H9 (cell line): ENCODE data around the gene RIMBP3C. TPM values are rescaled to one million over a fixed set of nuclear protein-coding genes. Genes with fewer than 3 reads are reported as not detected.
"Not testable (repeated sequence)": the region's sequence is repeated elsewhere in the genome, so short reads cannot be mapped to it uniquely, and the experiment has no call there.

Experiments used
- DNase-seq: peaks from one replicate; pipeline ENCODE4 v3.0.0-alpha.2; 2017
- H2AFZ ChIP-seq: one replicate; pipeline ENCODE4 v1.6.1; 2013; ENCODE audit warnings: mild to moderate bottlenecking, low read length, control low read depth, moderate library complexity
- H2AK5ac ChIP-seq: 2 replicates; pipeline ENCODE4 v1.6.1; 2013; ENCODE audit warnings: low read length, control low read depth, mixed read lengths; ENCODE audit not compliant: insufficient read length
- H2BK120ac ChIP-seq: one replicate; pipeline ENCODE4 v1.6.1; 2013; ENCODE audit warnings: low read depth, mild to moderate bottlenecking, low read length, control low read depth, inconsistent platforms; ENCODE audit not compliant: poor library complexity, severe bottlenecking
- H2BK12ac ChIP-seq: 2 replicates; pipeline ENCODE4 v1.6.1; 2013; ENCODE audit warnings: low read length, control low read depth, mixed read lengths, low read depth; ENCODE audit not compliant: insufficient read length
- H2BK15ac ChIP-seq: 2 replicates; pipeline ENCODE4 v1.6.1; 2013; ENCODE audit warnings: low read depth, low read length, control low read depth
- H2BK20ac ChIP-seq: one replicate; pipeline ENCODE4 v1.6.1; 2013; ENCODE audit warnings: low read depth, mild to moderate bottlenecking, low read length, control low read depth, inconsistent platforms; ENCODE audit not compliant: poor library complexity, severe bottlenecking
- H2BK5ac ChIP-seq: 2 replicates; pipeline ENCODE4 v1.6.1; 2013; ENCODE audit warnings: low read length, control low read depth, mixed read lengths; ENCODE audit not compliant: insufficient read length
- H3K14ac ChIP-seq: 2 replicates; pipeline ENCODE4 v1.6.1; 2013; ENCODE audit warnings: low read length, control low read depth; ENCODE audit not compliant: insufficient read depth
- H3K18ac ChIP-seq: 2 replicates; pipeline ENCODE4 v1.6.1; 2013; ENCODE audit warnings: low read depth, mild to moderate bottlenecking, mixed read lengths, low read length, control low read depth; ENCODE audit not compliant: insufficient read length
- H3K23ac ChIP-seq: 2 replicates; pipeline ENCODE4 v1.6.1; 2013; ENCODE audit warnings: low read length, control low read depth, mixed read lengths, low read depth; ENCODE audit not compliant: insufficient read length
- H3K23me2 ChIP-seq: 2 replicates; pipeline ENCODE4 v1.6.1; 2013; ENCODE audit warnings: low read depth, mild to moderate bottlenecking, mixed read lengths, low read length, control low read depth; ENCODE audit not compliant: insufficient read length, poor library complexity, severe bottlenecking
- H3K27ac ChIP-seq: 2 replicates; pipeline ENCODE4 v1.5.1; 2013; ENCODE audit warnings: low read length, control low read depth, mixed read lengths, low read depth; ENCODE audit not compliant: insufficient read length
- H3K27me3 ChIP-seq: 2 replicates; pipeline ENCODE4 v1.6.1; 2013; ENCODE audit warnings: low read length, control low read depth, inconsistent platforms; ENCODE audit not compliant: insufficient read depth
- H3K4ac ChIP-seq: 2 replicates; pipeline ENCODE4 v1.6.1; 2013; ENCODE audit warnings: low read depth, mild to moderate bottlenecking, control low read depth, inconsistent platforms, low read length, moderate library complexity
- H3K4me1 ChIP-seq: 2 replicates; pipeline ENCODE4 v1.6.1; 2013; ENCODE audit warnings: low read length, control low read depth, inconsistent platforms; ENCODE audit not compliant: insufficient read depth
- H3K4me2 ChIP-seq: 2 replicates; pipeline ENCODE4 v1.6.1; 2013; ENCODE audit warnings: low read length, control low read depth, mixed read lengths; ENCODE audit not compliant: insufficient read length, insufficient read depth
- H3K56ac ChIP-seq: 2 replicates; pipeline ENCODE4 v1.6.1; 2013; ENCODE audit warnings: low read depth, mild to moderate bottlenecking, mixed read lengths, low read length, control low read depth; ENCODE audit not compliant: insufficient read length
- H3K79me1 ChIP-seq: 2 replicates; pipeline ENCODE4 v1.6.1; 2013; ENCODE audit warnings: low read depth, mild to moderate bottlenecking, moderate library complexity, low read length, control low read depth, inconsistent platforms; ENCODE audit not compliant: insufficient read depth, poor library complexity, severe bottlenecking
- H3K79me2 ChIP-seq: 2 replicates; pipeline ENCODE4 v1.6.1; 2013; ENCODE audit warnings: low read length, control low read depth, inconsistent platforms; ENCODE audit not compliant: insufficient read depth
- H3K9ac ChIP-seq: 2 replicates; pipeline ENCODE4 v1.6.1; 2013; ENCODE audit warnings: low read length, control low read depth, mixed read lengths; ENCODE audit not compliant: insufficient read length; ENCODE audit errors: extremely low read depth
- H3K9me3 ChIP-seq: one replicate; pipeline ENCODE4 v1.6.1; 2013; ENCODE audit warnings: low read depth, low read length, inconsistent platforms; ENCODE audit not compliant: control insufficient read depth
- H3T11ph ChIP-seq: one replicate; pipeline ENCODE4 v1.6.1; 2013; ENCODE audit warnings: mild to moderate bottlenecking, low read length, control low read depth, inconsistent platforms
- H4K20me1 ChIP-seq: one replicate; pipeline ENCODE4 v1.6.1; 2013; ENCODE audit not compliant: control insufficient read depth, insufficient read length, insufficient read depth
- H4K5ac ChIP-seq: 2 replicates; pipeline ENCODE4 v1.6.1; 2013; ENCODE audit warnings: low read depth, mild to moderate bottlenecking, mixed read lengths, low read length, control low read depth; ENCODE audit not compliant: insufficient read length
- H4K8ac ChIP-seq: replicated peaks from 2 replicates; pipeline ENCODE4 v1.6.1; 2013; ENCODE audit warnings: low read length, control low read depth, mixed read lengths, low read depth; ENCODE audit not compliant: insufficient read length
- H4K91ac ChIP-seq: 2 replicates; pipeline ENCODE4 v1.6.1; 2013; ENCODE audit warnings: low read depth, mild to moderate bottlenecking, moderate library complexity, mixed read lengths, low read length, control low read depth; ENCODE audit not compliant: insufficient read length
- H3K27ac Mint-ChIP-seq, 3 experiments: 2 replicates in 2 of 3; 3 replicates in 1 of 3; pipeline ENCODE4 v1.8.0; 2020 to 2021; ENCODE audit warnings: mixed read lengths in 3 of 3, mild to moderate bottlenecking in 1 of 3, moderate library complexity in 1 of 3
- H3K27me3 Mint-ChIP-seq: 2 replicates; pipeline ENCODE4 v1.8.0; 2021; ENCODE audit warnings: low read depth, mild to moderate bottlenecking, moderate library complexity, mixed read lengths
- H3K36me3 Mint-ChIP-seq, 3 experiments: 2 replicates in 2 of 3; 3 replicates in 1 of 3; pipeline ENCODE4 v1.8.0; 2020 to 2021; ENCODE audit warnings: low read depth in 3 of 3, mixed read lengths in 3 of 3; ENCODE audit not compliant: insufficient read depth in 1 of 3
- H3K4me1 Mint-ChIP-seq, 2 experiments: 2 replicates each; pipeline ENCODE4 v1.8.0; 2020; ENCODE audit warnings: mixed read lengths in 2 of 2
- H3K4me3 Mint-ChIP-seq, 2 experiments: 2 replicates in 1 of 2; 3 replicates in 1 of 2; pipeline ENCODE4 v1.8.0; 2020 to 2021; ENCODE audit warnings: mild to moderate bottlenecking in 2 of 2, mixed read lengths in 2 of 2, moderate library complexity in 1 of 2
- H3K9me3 Mint-ChIP-seq, 2 experiments: 2 replicates in 1 of 2; 3 replicates in 1 of 2; pipeline ENCODE4 v1.8.0; 2020; ENCODE audit warnings: mild to moderate bottlenecking in 2 of 2, mixed read lengths in 2 of 2, moderate library complexity in 1 of 2
- CTCF ChIP-seq: fragments of 200-600 bp; sonication (generic); conservative IDR thresholded peaks from 3 replicates; pipeline ENCODE4 v1.8.0; 2021; ENCODE audit warnings: antibody characterized with exemption, mild to moderate bottlenecking
- WGBS: extraction: QIAGEN DNeasy Blood & Tissue Kit; methylation state at CpG from one replicate; pipeline ENCODE4 v1.1.7; 2013; ENCODE audit warnings: missing lambda C conversion rate, low lambda C conversion rate, mixed read lengths; ENCODE audit not compliant: insufficient read length; ENCODE audit errors: extremely low coverage; 5-methylcytosine and 5-hydroxymethylcytosine counted together
- total RNA-seq: library from RNA; stranded (reverse); gene quantifications from 2 replicates; pipeline ENCODE4 v1.2.1, GENCODE V29; 2021

Gene RIMBP3C
- total RNA-seq, 1 experiment from 2014 or later, result 0.44 TPM

GRCh38 chr22:21598302-21598701 lies 47.0 kb upstream of the RIMBP3C start:
- H2BK5ac ChIP-seq, result no peak overlapping the region
- no peaks in the 10 kb centered on the region for H3K9me3 Mint-ChIP-seq
- peaks cover 27 to 48% (median 46%) of the 10 kb centered on the region in 3 experiments; a peak in 6 of 7 replicates for H3K36me3 Mint-ChIP-seq
- H2BK120ac ChIP-seq, result no peak overlapping the region
- H3K27me3 Mint-ChIP-seq, result no peaks in the 10 kb centered on the region
- H3K27ac ChIP-seq, result no peak overlapping the region
- no peak overlapping the region for H2AK5ac ChIP-seq
- H2BK20ac ChIP-seq, result no peak overlapping the region
- H4K91ac ChIP-seq, result no peak overlapping the region
- H2BK15ac ChIP-seq, result no peak overlapping the region
- H3K23me2 ChIP-seq, result peaks cover 3% of the 10 kb centered on the region
- H3K4me3 Mint-ChIP-seq, result no peak overlapping the region
- no peak overlapping the region for H3K4me2 ChIP-seq
- H3K27ac Mint-ChIP-seq, result peak overlapping the region in 2 of 3 experiments; percentile 6 to 37; a peak in 1 of 7 replicates
- no peaks in the 10 kb centered on the region for H3K27me3 ChIP-seq
- H2AFZ ChIP-seq, result no peak overlapping the region
- H4K5ac ChIP-seq, result no peak overlapping the region
- no peak overlapping the region for H3K4ac ChIP-seq
- no peak overlapping the region for H2BK12ac ChIP-seq
- H3K9me3 ChIP-seq, result no peaks in the 10 kb centered on the region
- peaks cover 14% of the 10 kb centered on the region for H3K79me1 ChIP-seq
- no peak for DNase-seq
- no peak overlapping the region for H3T11ph ChIP-seq
- no peak overlapping the region for H3K9ac ChIP-seq
- no peak overlapping the region for H3K18ac ChIP-seq
- peaks cover 5% of the 10 kb centered on the region for H4K20me1 ChIP-seq
- no peaks in the 10 kb centered on the region for H3K4me1 ChIP-seq
- WGBS, result no CpG with 5 or more reads among the region's 3 CpGs
- H3K23ac ChIP-seq, result no peak overlapping the region
- peaks cover 22% of the 10 kb centered on the region; the same call in 1 of the 2 replicates for H3K79me2 ChIP-seq
- TF ChIP-seq CTCF, result no peak
- no peak overlapping the region for H3K14ac ChIP-seq
- no peak overlapping the region for H4K8ac ChIP-seq
- H3K56ac ChIP-seq, result no peak overlapping the region
- peaks cover 3 to 8% of the 10 kb centered on the region in 2 experiments for H3K4me1 Mint-ChIP-seq

DNA sequence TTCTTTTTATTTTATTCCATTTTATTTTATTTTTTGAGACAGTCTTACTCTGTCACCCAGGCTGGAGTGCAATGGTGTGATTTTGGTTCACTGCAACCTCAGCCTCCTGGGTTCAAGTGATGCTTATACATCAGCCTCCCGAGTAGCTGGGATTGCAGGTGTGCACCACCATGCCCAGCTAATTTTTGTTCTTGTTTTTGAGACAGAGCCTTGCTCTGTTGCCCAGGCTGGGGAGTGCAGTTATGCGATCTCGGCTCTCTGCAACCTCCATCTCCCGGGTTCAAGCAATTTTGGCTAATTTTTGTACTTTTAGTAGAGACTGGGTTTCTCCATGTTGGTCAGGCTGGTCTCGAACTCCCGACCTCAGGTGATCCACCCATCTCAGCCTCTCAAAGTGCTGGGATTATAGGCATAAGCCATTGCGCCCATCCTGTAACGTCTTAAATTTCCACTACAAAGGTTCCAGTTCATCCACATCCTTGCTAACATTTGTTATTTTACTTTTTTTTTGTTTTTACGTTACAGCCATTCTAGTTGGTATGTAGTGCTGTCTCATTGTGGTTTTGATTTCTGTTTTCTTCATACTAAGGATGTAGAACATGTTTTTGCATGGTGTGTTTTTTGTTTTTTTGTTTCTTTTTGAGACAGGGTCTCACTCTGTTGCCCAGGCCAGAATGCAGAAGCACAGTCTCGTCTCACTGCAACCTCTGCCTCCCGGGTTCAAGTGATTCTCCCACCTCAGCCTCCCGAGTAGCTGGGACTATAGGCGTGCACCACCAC lies 45.3 kb upstream of the RIMBP3C start:
- H3T11ph ChIP-seq, H3K9ac ChIP-seq, H3K56ac ChIP-seq, H4K91ac ChIP-seq, H3K23ac ChIP-seq, H3K4me3 Mint-ChIP-seq, H2AK5ac ChIP-seq, H3K27ac ChIP-seq, H2BK15ac ChIP-seq, H3K4ac ChIP-seq, H4K5ac ChIP-seq, H3K4me1 Mint-ChIP-seq, H2AFZ ChIP-seq, H2BK12ac ChIP-seq, H3K4me1 ChIP-seq, H4K20me1 ChIP-seq, H3K18ac ChIP-seq, H3K9me3 Mint-ChIP-seq, H2BK20ac ChIP-seq, H3K27ac Mint-ChIP-seq, H2BK120ac ChIP-seq, H3K4me2 ChIP-seq, H2BK5ac ChIP-seq, H4K8ac ChIP-seq, DNase-seq, H3K23me2 ChIP-seq, H3K14ac ChIP-seq, H3K27me3 Mint-ChIP-seq, H3K9me3 ChIP-seq, H3K27me3 ChIP-seq: not testable (repeated sequence)
- no CpG with 5 or more reads among the region's 13 CpGs for WGBS
- Histone ChIP-seq H3K79me1 (peaks cover 16% of the 10 kb centered on the region), H3K79me2 (peaks cover 29% of the 10 kb centered on the region; the same call in 1 of the 2 replicates)
- peaks cover 32 to 50% (median 46%) of the 10 kb centered on the region in 3 experiments; a peak in 6 of 7 replicates for H3K36me3 Mint-ChIP-seq
